ENCODE results near the gene FGB. TPM values are rescaled to one million over a fixed set of nuclear protein-coding genes. Genes with fewer than 3 reads are reported as not detected.

The FGB gene
- total RNA-seq, 1 donor from 2014 or later: 2.8 TPM

DNA sequence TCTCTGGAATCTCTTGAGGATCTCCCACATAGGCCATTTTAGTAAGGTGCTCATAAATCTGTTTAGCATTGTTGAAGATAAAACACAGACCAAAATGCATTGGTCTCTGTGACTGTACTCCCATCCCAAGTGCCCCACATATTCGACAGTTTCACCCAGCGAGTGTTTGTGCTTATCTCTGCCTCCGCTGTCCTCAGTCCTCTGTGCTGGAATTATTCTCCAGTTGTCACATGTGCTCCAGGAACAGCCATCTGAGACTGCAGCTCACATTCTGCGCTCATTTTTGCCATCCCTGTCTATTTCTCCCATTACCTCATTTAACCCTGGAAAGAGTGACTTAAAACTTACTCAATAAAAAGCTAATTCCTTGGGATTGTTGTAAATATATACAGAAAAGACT is 43.6 kb upstream of the FGB start:
- no peak overlapping the region for H3K27ac ChIP-seq (ENCODE audit: low read depth, low read length)
- Mint-ChIP-seq H3K27me3 (ENCODE audit: low read depth, unreplicated experiment) (peaks cover 9% of the 10 kb centered on the region), H3K4me1 (ENCODE audit: low read depth, unreplicated experiment) (no peaks in the 10 kb centered on the region), H3K4me3 (ENCODE audit: unreplicated experiment) (no peak overlapping the region), H3K36me3 (ENCODE audit: low read depth, unreplicated experiment) (no peaks in the 10 kb centered on the region), H3K27ac (ENCODE audit: unreplicated experiment) (no peak overlapping the region), H3K9me3 (ENCODE audit: unreplicated experiment) (peaks cover 2% of the 10 kb centered on the region)
- H3K4me3 ChIP-seq (ENCODE audit: insufficient read depth, low read depth, low read length): no peak overlapping the region
- no peak overlapping the region for H2AFZ ChIP-seq (ENCODE audit: low read depth, low read length)
- TF ChIP-seq, protein P1, sequence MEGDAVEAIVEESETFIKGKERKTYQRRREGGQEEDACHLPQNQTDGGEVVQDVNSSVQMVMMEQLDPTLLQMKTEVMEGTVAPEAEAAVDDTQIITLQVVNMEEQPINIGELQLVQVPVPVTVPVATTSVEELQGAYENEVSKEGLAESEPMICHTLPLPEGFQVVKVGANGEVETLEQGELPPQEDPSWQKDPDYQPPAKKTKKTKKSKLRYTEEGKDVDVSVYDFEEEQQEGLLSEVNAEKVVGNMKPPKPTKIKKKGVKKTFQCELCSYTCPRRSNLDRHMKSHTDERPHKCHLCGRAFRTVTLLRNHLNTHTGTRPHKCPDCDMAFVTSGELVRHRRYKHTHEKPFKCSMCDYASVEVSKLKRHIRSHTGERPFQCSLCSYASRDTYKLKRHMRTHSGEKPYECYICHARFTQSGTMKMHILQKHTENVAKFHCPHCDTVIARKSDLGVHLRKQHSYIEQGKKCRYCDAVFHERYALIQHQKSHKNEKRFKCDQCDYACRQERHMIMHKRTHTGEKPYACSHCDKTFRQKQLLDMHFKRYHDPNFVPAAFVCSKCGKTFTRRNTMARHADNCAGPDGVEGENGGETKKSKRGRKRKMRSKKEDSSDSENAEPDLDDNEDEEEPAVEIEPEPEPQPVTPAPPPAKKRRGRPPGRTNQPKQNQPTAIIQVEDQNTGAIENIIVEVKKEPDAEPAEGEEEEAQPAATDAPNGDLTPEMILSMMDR (IDR thresholded peaks at IDR 0.05; ENCODE audit: insufficient read depth, low read depth, low read length): no peak
- TF ChIP-seq EZH2 (IDR thresholded peaks at IDR 0.05; ENCODE audit: insufficient read depth, low read length): no peak
- DNase-seq (ENCODE audit: low read depth) (no peak), FAIRE-seq (no peak)
- peaks cover 3% of the 10 kb centered on the region for H3K27me3 ChIP-seq (ENCODE audit: insufficient read depth, low read length)
- no peaks in the 10 kb centered on the region for H3K9me3 ChIP-seq (ENCODE audit: insufficient read depth, low read depth, low read length)
- H3K79me2 ChIP-seq (ENCODE audit: insufficient read depth, low read length): no peaks in the 10 kb centered on the region
- no peaks in the 10 kb centered on the region for H3K4me1 ChIP-seq (ENCODE audit: insufficient read depth, low read length)
- no peaks in the 10 kb centered on the region for H4K20me1 ChIP-seq (ENCODE audit: insufficient read depth, low read length)
- no peak overlapping the region for H3K4me2 ChIP-seq (ENCODE audit: low read length)
- H3K9ac ChIP-seq (ENCODE audit: low read length): no peak overlapping the region
- no peaks in the 10 kb centered on the region for H3K36me3 ChIP-seq (ENCODE audit: insufficient read depth, low read length)

DNA sequence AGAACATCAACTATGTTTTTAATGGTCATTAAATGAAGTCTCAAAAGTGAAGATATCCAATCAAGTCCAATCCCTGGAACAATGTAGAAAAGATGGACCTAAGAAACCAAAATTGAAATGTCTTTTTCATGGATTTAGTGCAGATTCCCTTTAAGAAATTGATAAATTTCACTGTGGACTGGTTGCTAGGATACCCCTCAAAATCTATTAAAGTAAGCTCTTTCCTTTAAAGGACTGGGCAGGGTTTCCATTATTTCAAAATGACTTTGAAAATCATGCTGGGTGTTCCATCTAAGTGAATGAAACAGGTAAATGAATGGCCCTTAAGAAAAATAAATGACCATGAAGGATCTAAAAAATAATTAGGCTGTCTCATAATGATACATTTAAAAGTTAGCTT is 41.2 kb upstream of the FGB start:
- H3K36me3 Mint-ChIP-seq (ENCODE audit: low read depth, unreplicated experiment): no peaks in the 10 kb centered on the region
- H4K20me1 ChIP-seq (ENCODE audit: insufficient read depth, low read length): no peaks in the 10 kb centered on the region
- TF ChIP-seq EZH2 (IDR thresholded peaks at IDR 0.05; ENCODE audit: insufficient read depth, low read length): no peak
- TF ChIP-seq, protein P1 (IDR thresholded peaks at IDR 0.05; ENCODE audit: insufficient read depth, low read depth, low read length): no peak
- no peaks in the 10 kb centered on the region for H3K4me1 Mint-ChIP-seq (ENCODE audit: low read depth, unreplicated experiment)
- no peaks in the 10 kb centered on the region for H3K79me2 ChIP-seq (ENCODE audit: insufficient read depth, low read length)
- H3K36me3 ChIP-seq (ENCODE audit: insufficient read depth, low read length): no peaks in the 10 kb centered on the region
- no peaks in the 10 kb centered on the region for H3K9me3 ChIP-seq (ENCODE audit: insufficient read depth, low read depth, low read length)
- no peak overlapping the region for H3K4me2 ChIP-seq (ENCODE audit: low read length)
- H3K4me1 ChIP-seq (ENCODE audit: insufficient read depth, low read length): no peaks in the 10 kb centered on the region
- no peak overlapping the region for H2AFZ ChIP-seq (ENCODE audit: low read depth, low read length)
- H3K4me3 Mint-ChIP-seq (ENCODE audit: unreplicated experiment): no peak overlapping the region
- H3K4me3 ChIP-seq (ENCODE audit: insufficient read depth, low read depth, low read length): no peak overlapping the region
- H3K9ac ChIP-seq (ENCODE audit: low read length): no peak overlapping the region
- H3K27ac ChIP-seq (ENCODE audit: low read depth, low read length): no peak overlapping the region
- peaks cover 2% of the 10 kb centered on the region for H3K9me3 Mint-ChIP-seq (ENCODE audit: unreplicated experiment)
- peaks cover 11% of the 10 kb centered on the region for H3K27me3 Mint-ChIP-seq (ENCODE audit: low read depth, unreplicated experiment)
- peaks cover 3% of the 10 kb centered on the region for H3K27me3 ChIP-seq (ENCODE audit: insufficient read depth, low read length)
- FAIRE-seq (no peak), DNase-seq (ENCODE audit: low read depth) (no peak)
- no peak overlapping the region for H3K27ac Mint-ChIP-seq (ENCODE audit: unreplicated experiment)

GRCh38 chr4:154526151-154526550 is 36.7 kb upstream of the FGB start:
- Histone ChIP-seq H3K79me2 (ENCODE audit: insufficient read depth, low read length) (no peaks in the 10 kb centered on the region), H4K20me1 (ENCODE audit: insufficient read depth, low read length) (no peaks in the 10 kb centered on the region), H3K4me2 (ENCODE audit: low read length) (no peak overlapping the region), H3K9ac (ENCODE audit: low read length) (no peak overlapping the region), H3K27ac (ENCODE audit: low read depth, low read length) (no peak overlapping the region), H2AFZ (ENCODE audit: low read depth, low read length) (no peak overlapping the region), H3K9me3 (ENCODE audit: insufficient read depth, low read depth, low read length) (no peaks in the 10 kb centered on the region), H3K27me3 (ENCODE audit: insufficient read depth, low read length) (no peaks in the 10 kb centered on the region), H3K36me3 (ENCODE audit: insufficient read depth, low read length) (no peaks in the 10 kb centered on the region), H3K4me3 (ENCODE audit: insufficient read depth, low read depth, low read length) (no peak overlapping the region), H3K4me1 (ENCODE audit: insufficient read depth, low read length) (no peaks in the 10 kb centered on the region)
- Mint-ChIP-seq H3K9me3 (ENCODE audit: unreplicated experiment) (peaks cover 2% of the 10 kb centered on the region), H3K27ac (ENCODE audit: unreplicated experiment) (no peak overlapping the region), H3K4me3 (ENCODE audit: unreplicated experiment) (no peak overlapping the region), H3K4me1 (ENCODE audit: low read depth, unreplicated experiment) (no peaks in the 10 kb centered on the region), H3K27me3 (ENCODE audit: low read depth, unreplicated experiment) (peaks cover 7% of the 10 kb centered on the region), H3K36me3 (ENCODE audit: low read depth, unreplicated experiment) (no peaks in the 10 kb centered on the region)
- FAIRE-seq (no peak), DNase-seq (ENCODE audit: low read depth) (no peak)
- no peak for TF ChIP-seq EZH2 (IDR thresholded peaks at IDR 0.05; ENCODE audit: insufficient read depth, low read length)
- TF ChIP-seq, protein P1 (IDR thresholded peaks at IDR 0.05; ENCODE audit: insufficient read depth, low read depth, low read length): no peak
